HepG2 (cell line): ENCODE results near the gene NPEPL1. TPM values are rescaled to one million over a fixed set of nuclear protein-coding genes. Genes with fewer than 3 reads are reported as not detected.

Source experiments
- CREB1 ChIP-seq, 2 experiments: fragments of 450-650 bp in 1 of 2; IDR thresholded peaks; 2 replicates each; pipeline ENCODE4 v1.6.1; 2016 to 2017; ENCODE audit warnings: control low read depth in 1 of 2, mild to moderate bottlenecking in 1 of 2, missing compliant biosample characterization in 1 of 2, missing genetic modification characterization in 1 of 2
- IKZF1 ChIP-seq: fragments of 450-650 bp; IDR thresholded peaks from 2 replicates; pipeline ENCODE4 v1.7.1; 2016
- KLF9 ChIP-seq: IDR thresholded peaks from 2 replicates; pipeline ENCODE4 v1.6.1; 2016; ENCODE audit warnings: low read depth
- KMT2A ChIP-seq: sonication (generic); formaldehyde crosslinking; IDR thresholded peaks from 2 replicates; pipeline ENCODE4 v1.4.0; 2020; ENCODE audit warnings: missing genetic modification reagents
- NR2C2 ChIP-seq: sonication (generic); formaldehyde crosslinking; IDR thresholded peaks from 2 replicates; pipeline ENCODE4 v1.4.0; 2020; ENCODE audit warnings: missing genetic modification reagents, mild to moderate bottlenecking, moderate library complexity, borderline replicate concordance
- SIN3A ChIP-seq: IDR thresholded peaks from 2 replicates; pipeline ENCODE4 v1.6.1; 2011; ENCODE audit warnings: low read depth, mild to moderate bottlenecking, control low read depth, low read length, borderline replicate concordance
- SMARCE1 ChIP-seq: fragments of 450-650 bp; IDR thresholded peaks from 2 replicates; pipeline ENCODE4 v1.6.1; 2017; ENCODE audit warnings: borderline replicate concordance
- SP4 ChIP-seq: sonication (generic); formaldehyde crosslinking; IDR thresholded peaks from 2 replicates; pipeline ENCODE4 v1.8.1; 2023; ENCODE audit warnings: mild to moderate bottlenecking, missing genetic modification reagents
- SRSF9 ChIP-seq: fragments of 200-400 bp; formaldehyde crosslinking; IDR thresholded peaks from 2 replicates; pipeline ENCODE4 v1.6.1; 2018; ENCODE audit warnings: borderline replicate concordance, mild to moderate bottlenecking, low read depth, low read length; ENCODE audit not compliant: insufficient read depth, poor library complexity, severe bottlenecking
- U2AF2 ChIP-seq: fragments of 200-400 bp; formaldehyde crosslinking; IDR thresholded peaks from 2 replicates; pipeline ENCODE4 v1.6.1; 2017; ENCODE audit warnings: low read depth, mild to moderate bottlenecking, low read length
- YY1 ChIP-seq: IDR thresholded peaks from 2 replicates; pipeline ENCODE4 v1.6.1; 2011; ENCODE audit warnings: low read length, low read depth, moderate library complexity, mild to moderate bottlenecking; ENCODE audit not compliant: insufficient read depth, insufficient replicate concordance
- ZBTB38 ChIP-seq: sonication (generic); formaldehyde crosslinking; IDR thresholded peaks from 2 replicates; pipeline ENCODE4 v1.5.1; 2020; ENCODE audit warnings: mild to moderate bottlenecking, missing genetic modification reagents
- ZNF878 ChIP-seq: sonication (generic); formaldehyde crosslinking; IDR thresholded peaks from 2 replicates; pipeline ENCODE4 v1.8.1; 2023; ENCODE audit warnings: mild to moderate bottlenecking, missing genetic modification reagents, moderate library complexity
- polyA plus RNA-seq, 8 experiments: library from polyadenylated mRNA; depleted of rRNA in 3 of 8; stranded (reverse) in 7 of 8; unstranded in 1 of 8; fragments of >200 nt; fragmentation: Illumina TruSeq in 4 of 8; extraction: Trizol in 4 of 8; gene quantifications; 2 replicates each; pipeline versions ENCODE4 v1.2.1 to v1.2.3, GENCODE V29; 2011 to 2016; ENCODE audit warnings: low read depth in 4 of 8, missing spikeins in 1 of 8, mixed read lengths in 1 of 8; ENCODE audit not compliant: insufficient read depth in 1 of 8
- total RNA-seq, 5 experiments: library from RNA; depleted of rRNA; stranded (reverse); fragments of >200 nt; fragmentation: Illumina TruSeq; extraction: Trizol; gene quantifications; 2 replicates each; pipeline ENCODE4 v1.2.3, GENCODE V29; 2016; ENCODE audit warnings: low read depth in 1 of 5
- TF ChIP-seq, protein P1 (sequence below): sonication (generic); formaldehyde crosslinking; conservative IDR thresholded peaks from 2 replicates; pipeline ENCODE4 v1.4.0; 2020; ENCODE audit warnings: missing genetic modification reagents
- TF ChIP-seq, protein P2 (sequence below): fragments of 450-650 bp; IDR thresholded peaks from 2 replicates; pipeline ENCODE4 v1.6.1; 2017
- TF ChIP-seq, protein P3 (sequence below): sonication (generic); formaldehyde crosslinking; IDR thresholded peaks from 2 replicates; pipeline ENCODE4 v1.4.0; 2020; ENCODE audit warnings: mild to moderate bottlenecking, missing genetic modification reagents
- TF ChIP-seq, protein P4 (sequence below): sonication (generic); formaldehyde crosslinking; IDR thresholded peaks from 2 replicates; pipeline ENCODE4 v1.4.0; 2020; ENCODE audit warnings: missing genetic modification reagents, borderline replicate concordance

Gene NPEPL1
- total and polyA plus RNA-seq, 2 of the 13 experiments (the other 11 are each of a cell fraction or from before 2014, with no cell fraction given), result 4.1 to 7.5 TPM

DNA sequence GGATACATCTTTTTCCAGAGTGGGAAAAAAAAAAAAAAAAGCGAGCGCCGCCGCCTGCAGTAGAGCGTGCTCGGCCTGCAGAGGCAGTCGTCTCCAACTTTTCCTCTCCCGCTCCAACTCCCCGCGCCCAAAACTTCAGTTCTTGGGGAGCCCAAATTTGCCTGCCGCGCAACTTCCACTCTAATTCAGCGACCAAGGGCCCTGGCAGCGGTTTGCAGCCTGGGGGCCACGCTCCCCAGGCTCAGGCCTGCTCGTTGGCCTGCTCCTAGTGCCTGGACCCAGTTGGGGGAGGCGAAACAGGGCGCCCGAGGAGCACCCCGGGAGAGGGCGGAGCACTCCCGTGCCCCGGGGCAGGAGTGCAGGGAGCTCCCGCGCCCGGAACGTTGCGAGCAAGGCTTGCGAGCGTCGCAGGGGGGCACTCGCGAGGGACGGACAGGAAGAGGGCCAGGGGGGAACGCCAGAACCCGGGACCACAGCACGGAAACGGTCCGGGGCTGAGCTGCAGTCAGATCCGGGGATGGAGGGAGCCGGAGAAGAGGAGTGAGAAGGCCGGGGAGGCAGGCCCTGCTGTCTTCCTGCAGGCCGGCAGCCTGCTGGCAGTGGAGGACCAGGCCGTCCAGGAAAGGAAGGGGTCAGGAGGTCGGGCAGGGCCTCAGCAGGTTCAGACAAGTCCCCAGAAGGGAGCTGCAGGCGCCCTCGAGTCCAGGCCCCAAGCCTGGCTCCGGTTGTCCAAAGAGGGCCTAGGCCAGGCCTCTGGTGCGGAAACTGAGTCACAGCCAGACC lies 41.6 kb upstream of the NPEPL1 start, which contains the start of gene STX16 (continued):
- TF ChIP-seq, protein P1, sequence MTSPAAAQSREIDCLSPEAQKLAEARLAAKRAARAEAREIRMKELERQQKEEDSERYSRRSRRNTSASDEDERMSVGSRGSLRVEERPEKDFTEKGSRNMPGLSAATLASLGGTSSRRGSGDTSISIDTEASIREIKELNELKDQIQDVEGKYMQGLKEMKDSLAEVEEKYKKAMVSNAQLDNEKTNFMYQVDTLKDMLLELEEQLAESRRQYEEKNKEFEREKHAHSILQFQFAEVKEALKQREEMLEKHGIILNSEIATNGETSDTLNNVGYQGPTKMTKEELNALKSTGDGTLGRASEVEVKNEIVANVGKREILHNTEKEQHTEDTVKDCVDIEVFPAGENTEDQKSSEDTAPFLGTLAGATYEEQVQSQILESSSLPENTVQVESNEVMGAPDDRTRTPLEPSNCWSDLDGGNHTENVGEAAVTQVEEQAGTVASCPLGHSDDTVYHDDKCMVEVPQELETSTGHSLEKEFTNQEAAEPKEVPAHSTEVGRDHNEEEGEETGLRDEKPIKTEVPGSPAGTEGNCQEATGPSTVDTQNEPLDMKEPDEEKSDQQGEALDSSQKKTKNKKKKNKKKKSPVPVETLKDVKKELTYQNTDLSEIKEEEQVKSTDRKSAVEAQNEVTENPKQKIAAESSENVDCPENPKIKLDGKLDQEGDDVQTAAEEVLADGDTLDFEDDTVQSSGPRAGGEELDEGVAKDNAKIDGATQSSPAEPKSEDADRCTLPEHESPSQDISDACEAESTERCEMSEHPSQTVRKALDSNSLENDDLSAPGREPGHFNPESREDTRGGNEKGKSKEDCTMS (CRISPR knock-in tag), result 0 out of 2 replicates have a peak, but pooled peaks have one; percentile 88
- TF ChIP-seq, protein P2, sequence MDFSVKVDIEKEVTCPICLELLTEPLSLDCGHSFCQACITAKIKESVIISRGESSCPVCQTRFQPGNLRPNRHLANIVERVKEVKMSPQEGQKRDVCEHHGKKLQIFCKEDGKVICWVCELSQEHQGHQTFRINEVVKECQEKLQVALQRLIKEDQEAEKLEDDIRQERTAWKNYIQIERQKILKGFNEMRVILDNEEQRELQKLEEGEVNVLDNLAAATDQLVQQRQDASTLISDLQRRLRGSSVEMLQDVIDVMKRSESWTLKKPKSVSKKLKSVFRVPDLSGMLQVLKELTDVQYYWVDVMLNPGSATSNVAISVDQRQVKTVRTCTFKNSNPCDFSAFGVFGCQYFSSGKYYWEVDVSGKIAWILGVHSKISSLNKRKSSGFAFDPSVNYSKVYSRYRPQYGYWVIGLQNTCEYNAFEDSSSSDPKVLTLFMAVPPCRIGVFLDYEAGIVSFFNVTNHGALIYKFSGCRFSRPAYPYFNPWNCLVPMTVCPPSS, result no peak
- TF ChIP-seq NR2C2 (CRISPR knock-in tag) (peak; percentile 96), ZBTB38 (peak; percentile 99), U2AF2 (peak; percentile 78), KLF9 (peak; percentile 61; the same call in 1 of the 2 replicates), CREB1 (IDR thresholded peaks at IDR 0.05) (peak; percentile 75), CREB1 (CRISPR knock-in tag; IDR thresholded peaks at IDR 0.05) (peak; percentile 75), SIN3A (peak; percentile 94; the same call in 1 of the 2 replicates), SRSF9 (no peak), ZNF878 (CRISPR knock-in tag) (peak; percentile 95), SMARCE1 (no peak), KMT2A (CRISPR knock-in tag) (peak; percentile 100), SP4 (CRISPR knock-in tag) (peak; percentile 96), IKZF1 (no peak), YY1 (peak; percentile 89)
- TF ChIP-seq, protein P3, sequence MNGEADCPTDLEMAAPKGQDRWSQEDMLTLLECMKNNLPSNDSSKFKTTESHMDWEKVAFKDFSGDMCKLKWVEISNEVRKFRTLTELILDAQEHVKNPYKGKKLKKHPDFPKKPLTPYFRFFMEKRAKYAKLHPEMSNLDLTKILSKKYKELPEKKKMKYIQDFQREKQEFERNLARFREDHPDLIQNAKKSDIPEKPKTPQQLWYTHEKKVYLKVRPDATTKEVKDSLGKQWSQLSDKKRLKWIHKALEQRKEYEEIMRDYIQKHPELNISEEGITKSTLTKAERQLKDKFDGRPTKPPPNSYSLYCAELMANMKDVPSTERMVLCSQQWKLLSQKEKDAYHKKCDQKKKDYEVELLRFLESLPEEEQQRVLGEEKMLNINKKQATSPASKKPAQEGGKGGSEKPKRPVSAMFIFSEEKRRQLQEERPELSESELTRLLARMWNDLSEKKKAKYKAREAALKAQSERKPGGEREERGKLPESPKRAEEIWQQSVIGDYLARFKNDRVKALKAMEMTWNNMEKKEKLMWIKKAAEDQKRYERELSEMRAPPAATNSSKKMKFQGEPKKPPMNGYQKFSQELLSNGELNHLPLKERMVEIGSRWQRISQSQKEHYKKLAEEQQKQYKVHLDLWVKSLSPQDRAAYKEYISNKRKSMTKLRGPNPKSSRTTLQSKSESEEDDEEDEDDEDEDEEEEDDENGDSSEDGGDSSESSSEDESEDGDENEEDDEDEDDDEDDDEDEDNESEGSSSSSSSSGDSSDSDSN (CRISPR knock-in tag), result peak; percentile 99
- TF ChIP-seq, protein P4, sequence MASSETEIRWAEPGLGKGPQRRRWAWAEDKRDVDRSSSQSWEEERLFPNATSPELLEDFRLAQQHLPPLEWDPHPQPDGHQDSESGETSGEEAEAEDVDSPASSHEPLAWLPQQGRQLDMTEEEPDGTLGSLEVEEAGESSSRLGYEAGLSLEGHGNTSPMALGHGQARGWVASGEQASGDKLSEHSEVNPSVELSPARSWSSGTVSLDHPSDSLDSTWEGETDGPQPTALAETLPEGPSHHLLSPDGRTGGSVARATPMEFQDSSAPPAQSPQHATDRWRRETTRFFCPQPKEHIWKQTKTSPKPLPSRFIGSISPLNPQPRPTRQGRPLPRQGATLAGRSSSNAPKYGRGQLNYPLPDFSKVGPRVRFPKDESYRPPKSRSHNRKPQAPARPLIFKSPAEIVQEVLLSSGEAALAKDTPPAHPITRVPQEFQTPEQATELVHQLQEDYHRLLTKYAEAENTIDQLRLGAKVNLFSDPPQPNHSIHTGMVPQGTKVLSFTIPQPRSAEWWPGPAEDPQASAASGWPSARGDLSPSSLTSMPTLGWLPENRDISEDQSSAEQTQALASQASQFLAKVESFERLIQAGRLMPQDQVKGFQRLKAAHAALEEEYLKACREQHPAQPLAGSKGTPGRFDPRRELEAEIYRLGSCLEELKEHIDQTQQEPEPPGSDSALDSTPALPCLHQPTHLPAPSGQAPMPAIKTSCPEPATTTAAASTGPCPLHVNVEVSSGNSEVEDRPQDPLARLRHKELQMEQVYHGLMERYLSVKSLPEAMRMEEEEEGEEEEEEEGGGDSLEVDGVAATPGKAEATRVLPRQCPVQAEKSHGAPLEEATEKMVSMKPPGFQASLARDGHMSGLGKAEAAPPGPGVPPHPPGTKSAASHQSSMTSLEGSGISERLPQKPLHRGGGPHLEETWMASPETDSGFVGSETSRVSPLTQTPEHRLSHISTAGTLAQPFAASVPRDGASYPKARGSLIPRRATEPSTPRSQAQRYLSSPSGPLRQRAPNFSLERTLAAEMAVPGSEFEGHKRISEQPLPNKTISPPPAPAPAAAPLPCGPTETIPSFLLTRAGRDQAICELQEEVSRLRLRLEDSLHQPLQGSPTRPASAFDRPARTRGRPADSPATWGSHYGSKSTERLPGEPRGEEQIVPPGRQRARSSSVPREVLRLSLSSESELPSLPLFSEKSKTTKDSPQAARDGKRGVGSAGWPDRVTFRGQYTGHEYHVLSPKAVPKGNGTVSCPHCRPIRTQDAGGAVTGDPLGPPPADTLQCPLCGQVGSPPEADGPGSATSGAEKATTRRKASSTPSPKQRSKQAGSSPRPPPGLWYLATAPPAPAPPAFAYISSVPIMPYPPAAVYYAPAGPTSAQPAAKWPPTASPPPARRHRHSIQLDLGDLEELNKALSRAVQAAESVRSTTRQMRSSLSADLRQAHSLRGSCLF (CRISPR knock-in tag), result peak; percentile 92
